Measurements from ENCODE around the gene STMN3.

The STMN3 gene

GRCh38 chr20:63698739-63699465 is 45.7 kb upstream of the STMN3 start (continued):
- TF ChIP-seq ATF2 (tag by site-specific recombination; IDR thresholded peaks at IDR 0.05; ENCODE audit: low read depth) (no peak), ZNF785 (tag by site-specific recombination; IDR thresholded peaks at IDR 0.05) (no peak), ZSCAN18 (tag by site-specific recombination; IDR thresholded peaks at IDR 0.05) (no peak), ZNF366 (tag by site-specific recombination; conservative IDR thresholded peaks at IDR 0.05) (no peak), ZBTB8A (tag by site-specific recombination; IDR thresholded peaks at IDR 0.05) (no peak), KLF1 (tag by site-specific recombination; IDR thresholded peaks at IDR 0.05) (no peak), ZNF354C (tag by site-specific recombination; IDR thresholded peaks at IDR 0.05; ENCODE audit: borderline replicate concordance, low read depth) (no peak), GLIS1 (tag by site-specific recombination; IDR thresholded peaks at IDR 0.05) (peak; percentile 98), ZFHX2 (tag by site-specific recombination; conservative IDR thresholded peaks at IDR 0.05) (peak; percentile 62), YY2 (tag by site-specific recombination; IDR thresholded peaks at IDR 0.05) (no peak), ZSCAN23 (tag by site-specific recombination; IDR thresholded peaks at IDR 0.05) (no peak), ZSCAN16 (tag by site-specific recombination; IDR thresholded peaks at IDR 0.05) (no peak), ZNF514 (tag by site-specific recombination; IDR thresholded peaks at IDR 0.05) (no peak), ZFP41 (tag by site-specific recombination; IDR thresholded peaks at IDR 0.05; ENCODE audit: borderline replicate concordance) (no peak), ZNF138 (tag by site-specific recombination; IDR thresholded peaks at IDR 0.05; ENCODE audit: borderline replicate concordance) (no peak), ZNF560 (tag by site-specific recombination; IDR thresholded peaks at IDR 0.05; ENCODE audit: borderline replicate concordance) (no peak), WT1 (tag by site-specific recombination; IDR thresholded peaks at IDR 0.05) (peak; percentile 26; the same call in 1 of the 2 replicates), ZNF530 (tag by site-specific recombination; IDR thresholded peaks at IDR 0.05; ENCODE audit: low read depth) (no peak), ZNF600 (tag by site-specific recombination; IDR thresholded peaks at IDR 0.05) (0 out of 2 replicates have a peak, but pooled peaks have one; percentile 19), SP2 (tag by site-specific recombination; IDR thresholded peaks at IDR 0.05) (0 out of 2 replicates have a peak, but pooled peaks have one; percentile 2), ZNF426 (tag by site-specific recombination; IDR thresholded peaks at IDR 0.05) (no peak), ZIC2 (tag by site-specific recombination; IDR thresholded peaks at IDR 0.05) (peak; percentile 52), ZNF692 (tag by site-specific recombination; IDR thresholded peaks at IDR 0.05) (peak; percentile 23; the same call in 1 of the 2 replicates)
- TF ChIP-seq, protein P1, sequence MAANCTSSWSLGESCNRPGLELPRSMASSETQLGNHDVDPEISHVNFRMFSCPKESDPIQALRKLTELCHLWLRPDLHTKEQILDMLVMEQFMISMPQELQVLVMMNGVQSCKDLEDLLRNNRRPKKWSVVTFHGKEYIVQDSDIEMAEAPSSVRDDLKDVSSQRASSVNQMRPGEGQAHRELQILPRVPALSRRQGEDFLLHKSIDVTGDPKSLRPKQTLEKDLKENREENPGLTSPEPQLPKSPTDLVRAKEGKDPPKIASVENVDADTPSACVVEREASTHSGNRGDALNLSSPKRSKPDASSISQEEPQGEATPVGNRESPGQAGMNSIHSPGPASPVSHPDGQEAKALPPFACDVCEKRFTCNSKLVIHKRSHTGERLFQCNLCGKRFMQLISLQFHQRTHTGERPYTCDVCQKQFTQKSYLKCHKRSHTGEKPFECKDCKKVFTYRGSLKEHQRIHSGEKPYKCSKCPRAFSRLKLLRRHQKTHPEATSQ (tag by site-specific recombination; IDR thresholded peaks at IDR 0.05) = no peak

Measured in HEK293 (cell line).